ENCODE measurements around the gene MRPS14. TPM values are rescaled to one million over a fixed set of nuclear protein-coding genes. Genes with fewer than 3 reads are reported as not detected.

MRPS14 gene
- polyA plus RNA-seq, 1 of the 3 experiments (the other 2 are of a cell fraction), result 18.2 TPM

- Histone ChIP-seq H3K9me3 (no peaks in the 10 kb centered on the region), H3K27me3 (ENCODE audit: insufficient read depth) (no peaks in the 10 kb centered on the region), H3K4me2 (no peak overlapping the region), H3F3A (replicated peaks; ENCODE audit: insufficient read depth) (no peaks in the 10 kb centered on the region), H3K27ac (ENCODE audit: low read depth in 2 of 2, low read length in 1 of 2) (no peak overlapping the region), H3K79me2 (ENCODE audit: insufficient read depth) (no peaks in the 10 kb centered on the region), H3K9me2 (no peaks in the 10 kb centered on the region), H3K36me3 (replicated peaks in 1 of 2; ENCODE audit: control insufficient read depth in 1 of 2, insufficient read depth in 2 of 2, low read length in 1 of 2) (no peaks in the 10 kb centered on the region), H2AFZ (ENCODE audit: low read depth) (no peak overlapping the region), H4K20me1 (ENCODE audit: insufficient read depth) (no peaks in the 10 kb centered on the region), H3K4me3 (ENCODE audit: low read depth in 2 of 2, low read length in 1 of 2) (no peak overlapping the region), H3K4me1 (ENCODE audit: control insufficient read depth in 1 of 2, insufficient read depth in 2 of 2, low read depth in 1 of 2, low read length in 1 of 2) (no peaks in the 10 kb centered on the region), H3K9ac (no peak overlapping the region)
- no peak for DNase-seq
- 22% methylated on average over 3 of the region's 3 CpGs for WGBS (ENCODE audit: low lambda C conversion rate)
- ChIA-PET POLR2A (no interaction called here), CTCF (interaction anchor here (1.0 kb wide), 1 partner anchor 211 kb away, joined by 3 read pairs; no protein-coding TSS in a partner anchor)
- TF ChIP-seq POLR2AphosphoS5 (IDR thresholded peaks at IDR 0.05; ENCODE audit: low read depth, low read length) (no peak), RCOR1 (IDR thresholded peaks at IDR 0.05; ENCODE audit: low read length) (no peak), ELF1 (IDR thresholded peaks at IDR 0.05) (no peak), MEF2A (IDR thresholded peaks at IDR 0.05; ENCODE audit: borderline replicate concordance, low read depth) (no peak), USF2 (IDR thresholded peaks at IDR 0.05; ENCODE audit: borderline replicate concordance, low read depth, low read length) (no peak)
These were observed 19.4 kb upstream of the MRPS14 start for GRCh38 chr1:175042650-175043049.

- Histone ChIP-seq H3K4me1 (ENCODE audit: control insufficient read depth in 1 of 2, insufficient read depth in 2 of 2, low read depth in 1 of 2, low read length in 1 of 2) (no peaks in the 10 kb centered on the region), H4K20me1 (ENCODE audit: insufficient read depth) (no peaks in the 10 kb centered on the region), H3K9ac (no peak overlapping the region), H3F3A (replicated peaks; ENCODE audit: insufficient read depth) (no peaks in the 10 kb centered on the region), H3K9me2 (no peaks in the 10 kb centered on the region), H3K4me2 (no peak overlapping the region), H3K36me3 (replicated peaks in 1 of 2; ENCODE audit: control insufficient read depth in 1 of 2, insufficient read depth in 2 of 2, low read length in 1 of 2) (no peaks in the 10 kb centered on the region), H3K79me2 (ENCODE audit: insufficient read depth) (no peaks in the 10 kb centered on the region), H2AFZ (ENCODE audit: low read depth) (no peak overlapping the region), H3K9me3 (no peaks in the 10 kb centered on the region), H3K4me3 (ENCODE audit: low read depth in 2 of 2, low read length in 1 of 2) (no peak overlapping the region), H3K27me3 (ENCODE audit: insufficient read depth) (no peaks in the 10 kb centered on the region), H3K27ac (ENCODE audit: low read depth in 2 of 2, low read length in 1 of 2) (no peak overlapping the region)
- 33% methylated on average over 4 of the region's 4 CpGs for WGBS (ENCODE audit: low lambda C conversion rate)
- TF ChIP-seq NRF1 (IDR thresholded peaks at IDR 0.05; ENCODE audit: low read depth, low read length), result no peak
- no peak for TF ChIP-seq RAD21 (IDR thresholded peaks at IDR 0.05; ENCODE audit: low read length)
- TF ChIP-seq USF1 (IDR thresholded peaks at IDR 0.05; ENCODE audit: borderline replicate concordance, low read depth), result no peak
- TF ChIP-seq ELF1 (IDR thresholded peaks at IDR 0.05), result no peak
- TF ChIP-seq RCOR1 (IDR thresholded peaks at IDR 0.05; ENCODE audit: low read length), result no peak
- no peak for TF ChIP-seq IRF3 (IDR thresholded peaks at IDR 0.05; ENCODE audit: low read depth, low read length)
- no peak for TF ChIP-seq POLR2AphosphoS5 (IDR thresholded peaks at IDR 0.05; ENCODE audit: low read depth, low read length)
- TF ChIP-seq MAX (IDR thresholded peaks at IDR 0.05; ENCODE audit: low read depth), result no peak
- TF ChIP-seq PBX3 (IDR thresholded peaks at IDR 0.05), result no peak
- no peak for TF ChIP-seq GABPA (IDR thresholded peaks at IDR 0.05; ENCODE audit: low read depth)
- no peak for TF ChIP-seq FOXJ3 (CRISPR knock-in tag; IDR thresholded peaks at IDR 0.05)
- TF ChIP-seq JUND (IDR thresholded peaks at IDR 0.05), result no peak
- TF ChIP-seq EZH2phosphoT487 (IDR thresholded peaks at IDR 0.05; ENCODE audit: borderline replicate concordance, low read depth), result no peak
- TF ChIP-seq REST (IDR thresholded peaks at IDR 0.05; ENCODE audit: low read depth, low read length), result no peak
- TF ChIP-seq MXI1 (IDR thresholded peaks at IDR 0.05; ENCODE audit: low read depth, low read length), result no peak
- no peak for TF ChIP-seq TAF1 (IDR thresholded peaks at IDR 0.05; ENCODE audit: borderline replicate concordance, low read depth, low read length)
- no peak for DNase-seq
- ChIA-PET CTCF (interaction anchor here (1.1 to 4.2 kb wide), 6 partner anchors 9 to 106 kb away, joined by 3 to 18 read pairs (median 4); no protein-coding TSS in a partner anchor), POLR2A (no interaction called here)
These were observed 17.2 kb upstream of the MRPS14 start for GRCh38 chr1:175040324-175040879.
